ENCODE measurements around the gene TMEM81. TPM values are rescaled to one million over a fixed set of nuclear protein-coding genes. Genes with fewer than 3 reads are reported as not detected.

The TMEM81 gene
- polyA plus RNA-seq, 1 donor = 3.3 TPM

GRCh38 chr1:205052690-205053089, 31.6 kb downstream of the TMEM81 start:
- Histone ChIP-seq H3K27me3 (ENCODE audit: control insufficient read depth, insufficient read depth, low read length) (peaks cover 18% of the 10 kb centered on the region), H3K36me3 (ENCODE audit: control insufficient read depth, insufficient read depth, low read length) (no peaks in the 10 kb centered on the region), H3K27ac (ENCODE audit: low read length) (no peak overlapping the region), H3K9me3 (ENCODE audit: control insufficient read depth, low read depth, low read length) (no peaks in the 10 kb centered on the region), H3K4me3 (ENCODE audit: low read length) (no peak overlapping the region), H3K4me1 (ENCODE audit: control insufficient read depth, insufficient read depth, low read length) (no peaks in the 10 kb centered on the region)
- WGBS (ENCODE audit: insufficient coverage, low lambda C conversion rate) = no CpG with 5 or more reads among the region's 11 CpGs
- DNase-seq = no peak

- no CpG with 5 or more reads among the region's 6 CpGs for WGBS (ENCODE audit: insufficient coverage, low lambda C conversion rate)
- peaks cover 48% of the 10 kb centered on the region for H3K27me3 ChIP-seq (ENCODE audit: control insufficient read depth, insufficient read depth, low read length)
- H3K36me3 ChIP-seq (ENCODE audit: control insufficient read depth, insufficient read depth, low read length) = no peaks in the 10 kb centered on the region
Measured at GRCh38 chr1:205049479-205049878, 34.8 kb downstream of the TMEM81 start.

GRCh38 chr1:205048382-205048781, 35.9 kb downstream of the TMEM81 start:
- H3K27ac ChIP-seq (ENCODE audit: low read length) = no peak overlapping the region
- no peak overlapping the region for H3K4me3 ChIP-seq (ENCODE audit: low read length)
- DNase-seq = no peak
- H3K4me1 ChIP-seq (ENCODE audit: control insufficient read depth, insufficient read depth, low read length) = no peaks in the 10 kb centered on the region
- H3K9me3 ChIP-seq (ENCODE audit: control insufficient read depth, low read depth, low read length) = no peaks in the 10 kb centered on the region
- WGBS (ENCODE audit: insufficient coverage, low lambda C conversion rate) = no CpG with 5 or more reads among the region's 9 CpGs
- peaks cover 59% of the 10 kb centered on the region for H3K27me3 ChIP-seq (ENCODE audit: control insufficient read depth, insufficient read depth, low read length)
- H3K36me3 ChIP-seq (ENCODE audit: control insufficient read depth, insufficient read depth, low read length) = no peaks in the 10 kb centered on the region

More at GRCh38 chr1:205049479-205049878, 34.8 kb downstream of the TMEM81 start:
- no peaks in the 10 kb centered on the region for H3K4me1 ChIP-seq (ENCODE audit: control insufficient read depth, insufficient read depth, low read length)
- no peak for DNase-seq
- no peak overlapping the region for H3K4me3 ChIP-seq (ENCODE audit: low read length)
- H3K27ac ChIP-seq (ENCODE audit: low read length) = no peak overlapping the region
- H3K9me3 ChIP-seq (ENCODE audit: control insufficient read depth, low read depth, low read length) = no peaks in the 10 kb centered on the region

GRCh38 chr1:205047764-205048231, 36.5 kb downstream of the TMEM81 start:
- no peak overlapping the region for H3K4me3 ChIP-seq (ENCODE audit: low read length)
- WGBS (ENCODE audit: insufficient coverage, low lambda C conversion rate) = no CpG with 5 or more reads among the region's 5 CpGs
- peaks cover 62% of the 10 kb centered on the region for H3K27me3 ChIP-seq (ENCODE audit: control insufficient read depth, insufficient read depth, low read length)
- no peaks in the 10 kb centered on the region for H3K4me1 ChIP-seq (ENCODE audit: control insufficient read depth, insufficient read depth, low read length)
- no peak for DNase-seq
- H3K9me3 ChIP-seq (ENCODE audit: control insufficient read depth, low read depth, low read length) = no peaks in the 10 kb centered on the region
- H3K36me3 ChIP-seq (ENCODE audit: control insufficient read depth, insufficient read depth, low read length) = no peaks in the 10 kb centered on the region
- H3K27ac ChIP-seq (ENCODE audit: low read length) = no peak overlapping the region

- Histone ChIP-seq H3K4me1 (ENCODE audit: control insufficient read depth, insufficient read depth, low read length) (no peaks in the 10 kb centered on the region), H3K36me3 (ENCODE audit: control insufficient read depth, insufficient read depth, low read length) (no peaks in the 10 kb centered on the region), H3K27me3 (ENCODE audit: control insufficient read depth, insufficient read depth, low read length) (peaks cover 70% of the 10 kb centered on the region), H3K27ac (ENCODE audit: low read length) (no peak overlapping the region), H3K9me3 (ENCODE audit: control insufficient read depth, low read depth, low read length) (no peaks in the 10 kb centered on the region), H3K4me3 (ENCODE audit: low read length) (no peak overlapping the region)
- WGBS (ENCODE audit: insufficient coverage, low lambda C conversion rate) = no CpG with 5 or more reads among the region's 4 CpGs
- no peak for DNase-seq
Measured at GRCh38 chr1:205046870-205047269, 37.4 kb downstream of the TMEM81 start.

GRCh38 chr1:205045146-205045545, 39.1 kb downstream of the TMEM81 start:
- no peaks in the 10 kb centered on the region for H3K4me1 ChIP-seq (ENCODE audit: control insufficient read depth, insufficient read depth, low read length)
- H3K9me3 ChIP-seq (ENCODE audit: control insufficient read depth, low read depth, low read length) = no peaks in the 10 kb centered on the region
- WGBS (ENCODE audit: insufficient coverage, low lambda C conversion rate) = 25% methylated on average over 1 of the region's 11 CpGs
- no peak overlapping the region for H3K27ac ChIP-seq (ENCODE audit: low read length)
- H3K36me3 ChIP-seq (ENCODE audit: control insufficient read depth, insufficient read depth, low read length) = no peaks in the 10 kb centered on the region
- no peak overlapping the region for H3K4me3 ChIP-seq (ENCODE audit: low read length)
- peaks cover 80% of the 10 kb centered on the region for H3K27me3 ChIP-seq (ENCODE audit: control insufficient read depth, insufficient read depth, low read length)
- no peak for DNase-seq

- Histone ChIP-seq H3K4me1 (ENCODE audit: control insufficient read depth, insufficient read depth, low read length) (no peaks in the 10 kb centered on the region), H3K27me3 (ENCODE audit: control insufficient read depth, insufficient read depth, low read length) (peaks cover 80% of the 10 kb centered on the region), H3K9me3 (ENCODE audit: control insufficient read depth, low read depth, low read length) (no peaks in the 10 kb centered on the region), H3K36me3 (ENCODE audit: control insufficient read depth, insufficient read depth, low read length) (no peaks in the 10 kb centered on the region), H3K27ac (ENCODE audit: low read length) (no peak overlapping the region), H3K4me3 (ENCODE audit: low read length) (no peak overlapping the region)
- WGBS (ENCODE audit: insufficient coverage, low lambda C conversion rate) = no CpG with 5 or more reads among the region's 5 CpGs
- DNase-seq = no peak
Measured at GRCh38 chr1:205044741-205045140, 39.5 kb downstream of the TMEM81 start.

GRCh38 chr1:205043866-205044265, 40.4 kb downstream of the TMEM81 start:
- H3K9me3 ChIP-seq (ENCODE audit: control insufficient read depth, low read depth, low read length) = no peaks in the 10 kb centered on the region
- no CpG with 5 or more reads among the region's 4 CpGs for WGBS (ENCODE audit: insufficient coverage, low lambda C conversion rate)
- no peak overlapping the region for H3K27ac ChIP-seq (ENCODE audit: low read length)
- H3K36me3 ChIP-seq (ENCODE audit: control insufficient read depth, insufficient read depth, low read length) = no peaks in the 10 kb centered on the region
- peaks cover 80% of the 10 kb centered on the region for H3K27me3 ChIP-seq (ENCODE audit: control insufficient read depth, insufficient read depth, low read length)
- no peaks in the 10 kb centered on the region for H3K4me1 ChIP-seq (ENCODE audit: control insufficient read depth, insufficient read depth, low read length)
- no peak for DNase-seq
- H3K4me3 ChIP-seq (ENCODE audit: low read length) = no peak overlapping the region

GRCh38 chr1:205042911-205043806, 41.1 kb downstream of the TMEM81 start, which contains the start of gene CNTN2:
Gene CNTN2, plus strand, starts transcription at chr1:205043212. Its CDS starts 9,974 bp downstream, at chr1:205053186.
- Histone ChIP-seq H3K4me1 (ENCODE audit: control insufficient read depth, insufficient read depth, low read length) (no peaks in the 10 kb centered on the region), H3K27me3 (ENCODE audit: control insufficient read depth, insufficient read depth, low read length) (peaks cover 73% of the 10 kb centered on the region), H3K36me3 (ENCODE audit: control insufficient read depth, insufficient read depth, low read length) (no peaks in the 10 kb centered on the region), H3K27ac (ENCODE audit: low read length) (no peak within 1 kb of the TSS), H3K4me3 (ENCODE audit: low read length) (no peak within 1 kb of the TSS), H3K9me3 (ENCODE audit: control insufficient read depth, low read depth, low read length) (no peaks in the 10 kb centered on the region)
- DNase-seq = no peak
- no CpG with 5 or more reads among the region's 53 CpGs for WGBS (ENCODE audit: insufficient coverage, low lambda C conversion rate)

- H3K27me3 ChIP-seq (ENCODE audit: control insufficient read depth, insufficient read depth, low read length) = peaks cover 65% of the 10 kb centered on the region
- 40% methylated on average over 1 of the region's 16 CpGs for WGBS (ENCODE audit: insufficient coverage, low lambda C conversion rate)
- no peaks in the 10 kb centered on the region for H3K9me3 ChIP-seq (ENCODE audit: control insufficient read depth, low read depth, low read length)
- H3K36me3 ChIP-seq (ENCODE audit: control insufficient read depth, insufficient read depth, low read length) = no peaks in the 10 kb centered on the region
- no peak for DNase-seq
- H3K4me1 ChIP-seq (ENCODE audit: control insufficient read depth, insufficient read depth, low read length) = no peaks in the 10 kb centered on the region
- no peak overlapping the region for H3K27ac ChIP-seq (ENCODE audit: low read length)
- H3K4me3 ChIP-seq (ENCODE audit: low read length) = no peak overlapping the region
Measured at GRCh38 chr1:205041998-205042910, 42.0 kb downstream of the TMEM81 start.

Measured in large intestine (tissue), 3 donors.